Mesenchymal stem cell (in vitro differentiated cells and primary cell): Measurements from ENCODE around the gene NCS1.

Source experiments
- DNase-seq: peaks from one replicate; pipeline ENCODE4 v3.0.0-alpha.2; 2013
- H2AFZ ChIP-seq: one replicate; pipeline ENCODE4 v1.6.1; 2013; ENCODE audit warnings: low read depth, mild to moderate bottlenecking, control low read depth, inconsistent platforms, low read length, moderate library complexity
- H2AK5ac ChIP-seq: 2 replicates; pipeline ENCODE4 v1.6.1; 2013; ENCODE audit warnings: low read length, moderate library complexity, mild to moderate bottlenecking, inconsistent platforms; ENCODE audit not compliant: severe bottlenecking
- H2BK120ac ChIP-seq: one replicate; pipeline ENCODE4 v1.6.1; 2013; ENCODE audit warnings: low read depth, mild to moderate bottlenecking, inconsistent platforms, low read length, moderate library complexity
- H2BK12ac ChIP-seq, 2 experiments: one replicate each; pipeline ENCODE4 v1.6.1; 2013; ENCODE audit warnings: inconsistent platforms in 2 of 2, low read length in 2 of 2, mild to moderate bottlenecking in 2 of 2, moderate library complexity in 2 of 2, control low read depth in 1 of 2
- H2BK15ac ChIP-seq: one replicate; pipeline ENCODE4 v1.6.1; 2013; ENCODE audit warnings: mild to moderate bottlenecking, low read depth, inconsistent platforms; ENCODE audit not compliant: poor library complexity, severe bottlenecking
- H2BK5ac ChIP-seq: 2 replicates; pipeline ENCODE4 v1.6.1; 2013; ENCODE audit warnings: low read depth, mild to moderate bottlenecking, low read length, control low read depth, inconsistent platforms; ENCODE audit not compliant: poor library complexity, severe bottlenecking
- H3K14ac ChIP-seq, 2 experiments: one replicate each; pipeline ENCODE4 v1.6.1; 2013; ENCODE audit warnings: inconsistent platforms in 2 of 2, low read length in 2 of 2, control low read depth in 1 of 2, mild to moderate bottlenecking in 1 of 2, moderate library complexity in 1 of 2
- H3K18ac ChIP-seq, 2 experiments: one replicate each; pipeline ENCODE4 v1.6.1; 2013; ENCODE audit warnings: inconsistent platforms in 2 of 2, low read length in 2 of 2, control low read depth in 1 of 2, low read depth in 1 of 2, mild to moderate bottlenecking in 1 of 2
- H3K23ac ChIP-seq, 2 experiments: one replicate each; pipeline ENCODE4 v1.6.1; 2013; ENCODE audit warnings: inconsistent platforms in 2 of 2, low read length in 2 of 2, mild to moderate bottlenecking in 2 of 2, moderate library complexity in 2 of 2, control low read depth in 1 of 2
- H3K27ac ChIP-seq: 2 replicates; pipeline ENCODE4 v1.5.1; 2013; ENCODE audit warnings: mild to moderate bottlenecking, moderate library complexity, low read length, control low read depth, inconsistent platforms; ENCODE audit not compliant: poor library complexity, severe bottlenecking
- H3K27me3 ChIP-seq, 2 experiments: 2 replicates each; pipeline versions ENCODE4 v1.6.1 to v1.7.0; 2013; ENCODE audit warnings: low read length in 2 of 2, mild to moderate bottlenecking in 2 of 2, moderate library complexity in 2 of 2, control low read depth in 1 of 2, inconsistent platforms in 1 of 2; ENCODE audit not compliant: control insufficient read depth in 1 of 2, insufficient read depth in 1 of 2
- H3K36me3 ChIP-seq, 2 experiments: 2 replicates each; pipeline versions ENCODE4 v1.6.1 to v1.7.0; 2013; ENCODE audit warnings: low read length in 2 of 2, control low read depth in 1 of 2, inconsistent platforms in 1 of 2, low read depth in 1 of 2, mild to moderate bottlenecking in 1 of 2; ENCODE audit not compliant: insufficient read depth in 2 of 2, control insufficient read depth in 1 of 2
- H3K4ac ChIP-seq, 2 experiments: one replicate each; pipeline ENCODE4 v1.6.1; 2013; ENCODE audit warnings: inconsistent platforms in 2 of 2, low read length in 2 of 2, mild to moderate bottlenecking in 2 of 2, moderate library complexity in 2 of 2, control low read depth in 1 of 2, low read depth in 1 of 2
- H3K4me1 ChIP-seq: 2 replicates; pipeline ENCODE4 v1.6.1; 2013; ENCODE audit warnings: low read depth, low read length, control low read depth; ENCODE audit not compliant: control insufficient read depth, insufficient read depth
- H3K4me2 ChIP-seq: 2 replicates; pipeline ENCODE4 v1.6.1; 2013; ENCODE audit warnings: low read length, mild to moderate bottlenecking, inconsistent platforms; ENCODE audit not compliant: poor library complexity, severe bottlenecking
- H3K4me3 ChIP-seq, 2 experiments: 2 replicates each; pipeline versions ENCODE4 v1.5.1 to v1.7.0; 2013; ENCODE audit warnings: low read length in 2 of 2, mild to moderate bottlenecking in 2 of 2, control low read depth in 1 of 2, low read depth in 1 of 2; ENCODE audit not compliant: insufficient read depth in 1 of 2
- H3K79me1 ChIP-seq: replicated peaks from 2 replicates; pipeline ENCODE4 v1.6.1; 2013; ENCODE audit warnings: mild to moderate bottlenecking, control low read depth, low read length, inconsistent platforms; ENCODE audit not compliant: poor library complexity, severe bottlenecking
- H3K9ac ChIP-seq: 2 replicates; pipeline ENCODE4 v1.7.0; 2013; ENCODE audit warnings: mild to moderate bottlenecking, low read length, moderate library complexity
- H3K9me3 ChIP-seq: 2 replicates; pipeline ENCODE4 v1.7.0; 2013; ENCODE audit warnings: mild to moderate bottlenecking, low read length; ENCODE audit not compliant: control insufficient read depth
- H4K8ac ChIP-seq: one replicate; pipeline ENCODE4 v1.6.1; 2013; ENCODE audit warnings: inconsistent platforms, mild to moderate bottlenecking, low read length, moderate library complexity
- H4K91ac ChIP-seq: one replicate; pipeline ENCODE4 v1.6.1; 2013; ENCODE audit warnings: mild to moderate bottlenecking, low read length, inconsistent platforms
- WGBS: methylation state at CpG from one replicate; pipeline ENCODE4 v1.1.7; 2013; ENCODE audit warnings: mixed read lengths; 5-methylcytosine and 5-hydroxymethylcytosine counted together

Gene NCS1

GRCh38 chr9:130284690-130285089, 112.5 kb downstream of the NCS1 start:
- Histone ChIP-seq H3K23ac (no peak overlapping the region), H3K4me2 (no peak overlapping the region), H2AK5ac (no peak overlapping the region), H2AFZ (no peak overlapping the region), H2BK12ac (no peak overlapping the region), H3K79me1 (no peaks in the 10 kb centered on the region), H3K9ac (no peak overlapping the region), H3K27me3 (peaks cover 61 to 78% of the 10 kb centered on the region in 2 experiments), H3K36me3 (no peaks in the 10 kb centered on the region), H3K9me3 (no peaks in the 10 kb centered on the region), H4K8ac (no peak overlapping the region), H3K4ac (no peak overlapping the region), H4K91ac (no peak overlapping the region), H2BK5ac (no peak overlapping the region), H3K4me3 (no peak overlapping the region), H3K27ac (no peak overlapping the region), H3K18ac (no peak overlapping the region), H3K14ac (no peak overlapping the region), H2BK15ac (no peak overlapping the region), H3K4me1 (no peaks in the 10 kb centered on the region), H2BK120ac (no peak overlapping the region)
- WGBS: 93% methylated on average over 7 of the region's 7 CpGs
- no peak for DNase-seq

- 72% methylated on average over 8 of the region's 9 CpGs for WGBS
- H4K91ac ChIP-seq: no peak overlapping the region
- H3K4me1 ChIP-seq: no peaks in the 10 kb centered on the region
- no peak overlapping the region for H2BK12ac ChIP-seq
- H4K8ac ChIP-seq: no peak overlapping the region
- H2BK120ac ChIP-seq: no peak overlapping the region
- H3K4me2 ChIP-seq: no peak overlapping the region
- H3K4me3 ChIP-seq: no peak overlapping the region
- DNase-seq: no peak
- H3K18ac ChIP-seq: no peak overlapping the region
- no peak overlapping the region for H2AFZ ChIP-seq
- no peak overlapping the region for H3K4ac ChIP-seq
- no peaks in the 10 kb centered on the region for H3K79me1 ChIP-seq
- H2AK5ac ChIP-seq: no peak overlapping the region
- no peak overlapping the region for H2BK5ac ChIP-seq
- no peak overlapping the region for H3K9ac ChIP-seq
- no peak overlapping the region for H3K14ac ChIP-seq
- no peak overlapping the region for H2BK15ac ChIP-seq
- no peaks in the 10 kb centered on the region for H3K9me3 ChIP-seq
- no peaks in the 10 kb centered on the region for H3K36me3 ChIP-seq
- H3K23ac ChIP-seq: no peak overlapping the region
- no peak overlapping the region for H3K27ac ChIP-seq
- peaks cover 67 to 84% of the 10 kb centered on the region in 2 experiments for H3K27me3 ChIP-seq
These were observed 113.1 kb downstream of the NCS1 start for GRCh38 chr9:130285271-130285670.

GRCh38 chr9:130286072-130286770, 114.0 kb downstream of the NCS1 start:
- Histone ChIP-seq H3K4me3 (no peak overlapping the region), H3K79me1 (no peaks in the 10 kb centered on the region), H3K27ac (no peak overlapping the region), H3K9me3 (no peaks in the 10 kb centered on the region), H4K91ac (no peak overlapping the region), H2BK15ac (no peak overlapping the region), H3K18ac (no peak overlapping the region), H2BK120ac (no peak overlapping the region), H3K27me3 (peaks cover 70 to 90% of the 10 kb centered on the region in 2 experiments), H3K14ac (no peak overlapping the region), H3K4me1 (no peaks in the 10 kb centered on the region), H2AK5ac (no peak overlapping the region), H2BK5ac (no peak overlapping the region), H3K23ac (no peak overlapping the region), H3K4me2 (no peak overlapping the region), H3K36me3 (no peaks in the 10 kb centered on the region), H3K4ac (no peak overlapping the region), H2AFZ (no peak overlapping the region), H2BK12ac (no peak overlapping the region), H4K8ac (no peak overlapping the region), H3K9ac (no peak overlapping the region)
- WGBS: 85% methylated on average over 17 of the region's 17 CpGs
- DNase-seq: no peak
